OCI-LY3 (cell line): Measurements from ENCODE around the gene ZBTB24.

Experiments
- EZH2phosphoT487 ChIP-seq: fragments of 200-600 bp; shearing (Covaris generic); IDR thresholded peaks from 2 replicates; pipeline ENCODE4 v1.6.1; 2018; ENCODE audit warnings: antibody characterized with exemption, mixed run types, low read depth
- TF ChIP-seq, protein P1 (sequence below): fragments of 200-600, 300-600 bp; sonication (generic); IDR thresholded peaks from 2 replicates; pipeline ENCODE4 v1.5.1; 2014; ENCODE audit warnings: antibody characterized with exemption, low read length, low read depth

DNA sequence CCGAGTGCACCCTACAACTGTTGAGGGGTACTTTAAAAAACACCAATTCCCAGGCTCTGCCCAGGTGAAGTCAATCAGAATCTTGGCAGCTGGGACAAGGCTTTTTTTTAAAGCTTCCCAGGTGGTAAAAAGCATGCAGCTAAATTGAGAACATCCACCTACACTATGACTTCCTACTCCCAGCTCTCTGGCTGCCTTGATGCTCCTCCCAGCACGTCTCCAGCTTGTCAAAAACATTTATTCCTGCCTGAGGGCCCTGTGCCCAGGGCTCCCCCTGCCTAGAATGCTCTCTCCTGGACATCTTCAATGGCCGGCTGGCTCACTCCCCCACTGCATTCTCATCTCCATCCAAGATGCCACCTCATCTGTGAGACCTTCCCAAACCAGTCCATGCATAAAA is 9.9 kb downstream of the ZBTB24 start:
- TF ChIP-seq, protein P1, sequence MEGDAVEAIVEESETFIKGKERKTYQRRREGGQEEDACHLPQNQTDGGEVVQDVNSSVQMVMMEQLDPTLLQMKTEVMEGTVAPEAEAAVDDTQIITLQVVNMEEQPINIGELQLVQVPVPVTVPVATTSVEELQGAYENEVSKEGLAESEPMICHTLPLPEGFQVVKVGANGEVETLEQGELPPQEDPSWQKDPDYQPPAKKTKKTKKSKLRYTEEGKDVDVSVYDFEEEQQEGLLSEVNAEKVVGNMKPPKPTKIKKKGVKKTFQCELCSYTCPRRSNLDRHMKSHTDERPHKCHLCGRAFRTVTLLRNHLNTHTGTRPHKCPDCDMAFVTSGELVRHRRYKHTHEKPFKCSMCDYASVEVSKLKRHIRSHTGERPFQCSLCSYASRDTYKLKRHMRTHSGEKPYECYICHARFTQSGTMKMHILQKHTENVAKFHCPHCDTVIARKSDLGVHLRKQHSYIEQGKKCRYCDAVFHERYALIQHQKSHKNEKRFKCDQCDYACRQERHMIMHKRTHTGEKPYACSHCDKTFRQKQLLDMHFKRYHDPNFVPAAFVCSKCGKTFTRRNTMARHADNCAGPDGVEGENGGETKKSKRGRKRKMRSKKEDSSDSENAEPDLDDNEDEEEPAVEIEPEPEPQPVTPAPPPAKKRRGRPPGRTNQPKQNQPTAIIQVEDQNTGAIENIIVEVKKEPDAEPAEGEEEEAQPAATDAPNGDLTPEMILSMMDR, result no peak
- TF ChIP-seq EZH2phosphoT487, result no peak
